Upper lobe of left lung (tissue), 4 donors: ENCODE results near the gene JPH4.

Experiments
- POLR2A ChIP-seq, 4 donors: fragments of 450-650 bp; IDR thresholded peaks; one replicate each; pipeline ENCODE4 v1.5.1; 2016 to 2017; ENCODE audit warnings: antibody characterized with exemption in 4 of 4, mild to moderate bottlenecking in 2 of 4
- TF ChIP-seq, protein P1 (sequence below), 6 experiments: fragments of 450-650 bp in 4 of 6; fragments of 200-600 bp in 2 of 6; sonication (generic) in 2 of 6; IDR thresholded peaks; one replicate each; pipeline ENCODE4 v1.5.1; 2016 to 2019; ENCODE audit warnings: antibody characterized with exemption in 6 of 6

DNA sequence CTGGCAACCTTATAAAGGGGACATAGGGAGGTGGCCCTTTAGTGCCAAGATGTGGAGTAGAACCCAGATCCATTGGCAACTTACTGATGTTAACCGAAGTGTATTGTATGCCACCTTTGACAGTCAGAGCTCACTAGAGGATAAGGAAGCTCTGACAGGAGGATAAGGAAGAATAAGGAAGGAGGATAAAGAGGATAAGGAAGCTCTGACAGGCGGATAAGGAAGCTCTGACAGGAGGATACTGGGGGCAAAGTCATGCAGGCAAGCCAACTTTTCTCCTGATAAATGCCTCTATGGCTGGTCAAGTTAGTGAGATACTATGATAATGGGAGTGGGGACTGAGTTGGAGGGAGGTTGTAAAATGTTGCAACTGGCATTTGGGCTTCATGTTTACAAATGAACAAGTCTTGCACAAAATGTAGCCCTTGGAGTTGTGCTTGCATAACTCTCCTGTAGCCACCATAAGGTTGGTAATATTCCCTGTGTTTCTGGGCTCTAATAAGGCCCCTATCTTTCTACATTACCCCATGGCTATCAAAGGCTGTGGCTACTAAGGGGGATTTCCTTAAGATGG is 39.9 kb upstream of the JPH4 start:
- TF ChIP-seq POLR2A (IDR thresholded peaks at IDR 0.05) = no peak
- TF ChIP-seq, protein P1, sequence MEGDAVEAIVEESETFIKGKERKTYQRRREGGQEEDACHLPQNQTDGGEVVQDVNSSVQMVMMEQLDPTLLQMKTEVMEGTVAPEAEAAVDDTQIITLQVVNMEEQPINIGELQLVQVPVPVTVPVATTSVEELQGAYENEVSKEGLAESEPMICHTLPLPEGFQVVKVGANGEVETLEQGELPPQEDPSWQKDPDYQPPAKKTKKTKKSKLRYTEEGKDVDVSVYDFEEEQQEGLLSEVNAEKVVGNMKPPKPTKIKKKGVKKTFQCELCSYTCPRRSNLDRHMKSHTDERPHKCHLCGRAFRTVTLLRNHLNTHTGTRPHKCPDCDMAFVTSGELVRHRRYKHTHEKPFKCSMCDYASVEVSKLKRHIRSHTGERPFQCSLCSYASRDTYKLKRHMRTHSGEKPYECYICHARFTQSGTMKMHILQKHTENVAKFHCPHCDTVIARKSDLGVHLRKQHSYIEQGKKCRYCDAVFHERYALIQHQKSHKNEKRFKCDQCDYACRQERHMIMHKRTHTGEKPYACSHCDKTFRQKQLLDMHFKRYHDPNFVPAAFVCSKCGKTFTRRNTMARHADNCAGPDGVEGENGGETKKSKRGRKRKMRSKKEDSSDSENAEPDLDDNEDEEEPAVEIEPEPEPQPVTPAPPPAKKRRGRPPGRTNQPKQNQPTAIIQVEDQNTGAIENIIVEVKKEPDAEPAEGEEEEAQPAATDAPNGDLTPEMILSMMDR (IDR thresholded peaks at IDR 0.05) = no peak
